ENCODE results near the gene CHTOP.
"Not testable (repeated sequence)": the region's sequence is repeated elsewhere in the genome, so short reads cannot be mapped to it uniquely, and the experiment has no call there.

The CHTOP gene

DNA sequence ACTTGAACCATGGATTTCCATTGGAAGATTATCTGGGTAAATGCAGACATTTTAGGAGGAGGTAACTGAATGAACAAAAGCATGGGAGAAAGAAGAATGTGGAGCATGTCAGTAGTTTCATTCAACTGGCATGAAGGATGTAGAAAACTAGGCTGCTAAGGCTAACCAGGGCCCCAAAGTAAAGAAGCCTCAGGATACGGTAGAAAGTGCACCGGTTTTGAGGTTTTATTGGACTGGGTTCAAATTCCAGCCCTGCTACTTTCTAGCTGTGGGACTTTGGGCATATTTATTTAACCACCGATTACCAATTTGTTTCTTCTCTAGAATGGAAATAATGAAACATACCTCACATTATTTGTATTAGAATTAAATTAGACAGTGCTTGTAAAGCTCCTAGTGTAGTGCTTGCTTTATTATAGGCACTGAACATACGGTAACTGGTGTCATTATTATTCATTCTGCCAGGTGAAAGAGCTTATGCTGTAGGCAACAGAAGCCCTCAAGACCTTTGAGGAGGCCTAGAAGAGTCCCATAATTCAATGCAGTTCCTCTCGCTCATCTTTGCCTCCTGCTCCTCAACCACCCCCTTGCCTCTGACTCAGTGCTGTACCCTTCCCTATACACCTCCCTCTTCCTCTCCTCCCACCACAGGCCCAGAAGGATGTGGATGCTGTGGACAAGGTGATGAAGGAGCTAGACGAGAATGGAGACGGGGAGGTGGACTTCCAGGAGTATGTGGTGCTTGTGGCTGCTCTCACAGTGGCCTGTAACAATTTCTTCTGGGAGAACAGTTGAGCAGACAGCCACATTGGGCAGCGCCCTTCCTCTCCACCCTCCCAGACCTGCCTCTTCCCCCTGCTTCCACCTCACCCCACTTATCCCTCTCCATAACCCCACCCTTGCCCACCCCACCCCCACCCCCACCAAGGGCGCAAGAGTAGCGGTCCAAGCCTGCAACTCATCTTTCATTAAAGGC lies 2.5 kb upstream of the CHTOP start:
- DNase-seq (ENCODE audit: low read depth): peak; percentile 66

DNA sequence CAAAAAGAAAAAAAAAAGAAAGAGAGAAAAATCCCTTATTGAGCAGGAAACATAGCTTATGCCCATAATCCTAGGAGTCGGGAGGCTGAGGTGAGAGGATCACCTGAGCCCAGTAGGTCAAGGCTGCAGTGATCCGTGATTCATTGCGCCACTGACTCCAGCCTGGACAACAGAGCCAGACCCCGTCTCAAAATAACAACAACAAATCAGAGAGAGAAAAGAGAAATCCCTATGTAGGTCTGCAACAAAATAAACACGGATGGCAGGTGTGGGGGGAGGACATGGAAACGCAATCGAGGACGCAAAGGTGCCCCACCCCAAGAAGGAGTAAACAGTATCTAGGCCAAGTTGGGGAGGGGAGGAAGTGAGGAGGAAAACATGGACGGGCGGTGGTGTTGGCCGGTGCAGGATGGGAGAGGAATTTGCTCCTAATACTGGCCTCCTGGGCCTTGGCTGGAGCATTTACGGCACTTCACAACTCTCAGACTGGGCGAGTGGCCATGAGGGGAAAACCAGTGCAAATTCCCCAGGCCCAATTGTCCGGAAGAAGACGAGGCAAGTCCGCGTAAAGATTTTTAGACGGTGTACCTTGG lies 609 bp upstream of the CHTOP start:
- DNase-seq (ENCODE audit: low read depth): peak; percentile 13

DNA sequence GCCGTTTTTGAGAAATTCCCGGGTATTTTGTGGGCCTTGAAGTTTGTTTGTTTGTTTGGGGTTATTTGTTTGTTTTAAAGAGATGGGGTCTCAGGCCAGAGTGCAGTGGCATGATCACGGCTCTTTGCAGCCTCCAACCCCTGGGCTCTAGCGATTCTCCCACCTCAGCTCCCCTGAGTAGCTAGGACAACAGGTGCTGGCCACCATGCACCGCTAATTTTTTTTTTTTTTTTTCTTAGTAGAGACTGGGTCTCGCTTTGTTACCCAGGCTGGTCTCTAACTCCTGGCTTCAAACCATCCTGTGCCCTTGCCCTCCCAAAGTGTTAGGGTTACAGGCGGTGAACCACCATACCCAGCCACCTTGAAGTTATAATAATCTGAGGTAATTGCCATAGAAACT lies 2.0 kb downstream of the CHTOP start:
- DNase-seq (ENCODE audit: low read depth): no peak

DNA sequence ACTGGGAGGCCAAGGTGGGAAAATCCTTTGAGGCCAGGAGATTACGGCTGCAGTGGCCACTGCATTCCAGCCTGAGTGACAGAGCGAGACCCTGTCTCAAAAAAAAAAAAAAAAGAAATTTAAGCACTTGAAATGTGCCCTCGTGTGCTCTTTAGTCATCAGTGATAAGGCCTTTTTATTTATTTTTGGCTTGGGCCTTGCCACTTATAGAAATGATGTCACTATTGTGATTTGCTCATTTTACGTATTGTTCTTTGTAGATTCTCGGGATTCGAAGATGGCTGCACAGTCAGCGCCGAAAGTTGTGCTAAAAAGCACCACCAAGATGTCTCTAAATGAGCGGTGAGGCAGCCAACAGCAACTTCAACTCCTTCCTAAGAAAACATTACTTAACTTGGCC lies 2.4 kb downstream of the CHTOP start:
- DNase-seq (ENCODE audit: low read depth): no peak

DNA sequence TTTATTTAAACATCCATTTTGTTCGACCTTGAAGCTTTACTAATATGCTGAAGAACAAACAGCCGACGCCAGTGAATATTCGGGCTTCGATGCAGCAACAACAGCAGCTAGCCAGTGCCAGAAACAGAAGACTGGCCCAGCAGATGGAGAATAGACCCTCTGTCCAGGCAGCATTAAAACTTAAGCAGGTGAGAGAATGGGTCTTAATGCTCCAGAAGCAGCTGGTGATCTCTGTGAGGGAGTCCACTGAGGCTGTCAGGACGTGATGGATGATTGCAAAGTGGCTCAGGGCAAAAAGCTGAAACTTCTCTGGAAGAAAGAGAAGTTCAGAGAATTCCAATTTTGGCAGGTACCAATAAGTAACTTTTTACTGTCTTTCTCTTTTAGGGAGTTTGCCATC lies 4.4 kb downstream of the CHTOP start:
- DNase-seq (ENCODE audit: low read depth): no peak

DNA sequence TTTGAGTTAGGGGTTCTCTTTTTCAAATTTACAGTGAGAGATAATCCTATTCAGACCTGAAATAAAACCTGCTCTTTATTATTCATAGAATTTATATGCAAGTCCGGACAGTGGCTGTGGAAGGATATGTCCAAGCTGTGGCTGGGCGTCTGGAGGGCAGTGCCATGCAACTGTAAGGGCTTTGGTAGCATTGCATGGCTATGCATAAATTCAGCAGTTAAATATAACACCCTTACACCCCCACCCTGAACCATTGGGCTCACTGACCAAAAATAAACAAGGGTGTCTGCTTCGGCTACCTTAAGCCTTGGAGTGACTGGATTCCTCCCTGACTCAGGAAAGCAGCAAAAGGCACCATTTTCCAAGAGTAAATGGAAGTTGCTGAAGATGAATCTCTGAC lies 5.4 kb downstream of the CHTOP start:
- no peak for DNase-seq (ENCODE audit: low read depth)

DNA sequence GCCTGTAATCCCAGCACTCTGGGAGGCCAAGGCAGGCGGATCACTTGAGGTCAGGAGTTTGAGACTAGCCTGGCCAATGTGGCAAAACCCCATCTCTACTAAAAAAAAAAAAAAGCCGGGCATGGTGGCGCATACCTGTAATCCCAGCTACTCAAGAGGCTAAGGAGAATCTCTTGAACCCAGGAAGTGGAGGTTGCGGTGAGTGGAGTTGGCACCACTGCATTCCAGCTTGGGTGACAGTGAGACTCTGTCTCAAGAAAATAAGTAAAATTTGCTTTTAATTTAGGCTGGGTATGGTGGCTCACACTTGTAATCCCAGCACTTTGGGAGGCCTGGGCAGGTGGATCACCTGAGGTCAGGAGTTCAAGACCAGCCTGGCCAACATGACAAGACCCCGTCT lies 6.3 kb downstream of the CHTOP start:
- DNase-seq (ENCODE audit: low read depth): not testable (repeated sequence)

DNA sequence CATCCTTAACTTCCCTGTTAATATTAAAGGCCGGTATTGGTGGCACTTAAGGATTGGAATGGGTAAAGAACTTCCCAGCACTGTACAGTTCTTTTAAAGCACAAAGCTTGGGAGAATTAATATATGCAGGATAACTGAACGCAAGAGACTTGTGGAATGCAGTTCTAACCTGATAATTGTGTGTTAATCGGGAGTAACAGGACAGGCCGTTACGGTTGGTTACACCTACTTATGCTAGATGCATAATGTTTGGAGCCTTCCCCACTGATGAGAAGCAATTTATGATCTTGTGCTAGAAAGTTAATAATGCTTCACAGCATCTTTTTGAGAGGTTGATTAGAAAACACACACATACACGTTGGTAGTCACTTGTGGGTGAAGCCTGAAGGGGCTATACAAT lies 7.0 kb downstream of the CHTOP start:
- DNase-seq (ENCODE audit: low read depth): no peak

DNA sequence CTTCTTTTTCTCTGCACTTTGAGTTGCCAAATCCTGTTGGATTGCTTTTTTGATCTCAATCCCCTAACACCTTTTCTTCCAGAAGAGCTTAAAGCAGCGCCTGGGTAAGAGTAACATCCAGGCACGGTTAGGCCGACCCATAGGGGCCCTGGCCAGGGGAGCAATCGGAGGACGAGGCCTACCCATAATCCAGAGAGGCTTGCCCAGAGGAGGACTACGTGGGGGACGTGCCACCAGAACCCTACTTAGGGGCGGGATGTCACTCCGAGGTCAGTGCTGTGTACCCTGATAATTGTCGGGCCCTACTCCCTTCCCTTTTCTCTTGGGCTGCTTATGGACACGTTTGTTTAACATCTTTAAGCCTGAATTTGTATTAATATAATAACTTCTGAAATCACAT lies 8.3 kb downstream of the CHTOP start:
- DNase-seq (ENCODE audit: low read depth): no peak

DNA sequence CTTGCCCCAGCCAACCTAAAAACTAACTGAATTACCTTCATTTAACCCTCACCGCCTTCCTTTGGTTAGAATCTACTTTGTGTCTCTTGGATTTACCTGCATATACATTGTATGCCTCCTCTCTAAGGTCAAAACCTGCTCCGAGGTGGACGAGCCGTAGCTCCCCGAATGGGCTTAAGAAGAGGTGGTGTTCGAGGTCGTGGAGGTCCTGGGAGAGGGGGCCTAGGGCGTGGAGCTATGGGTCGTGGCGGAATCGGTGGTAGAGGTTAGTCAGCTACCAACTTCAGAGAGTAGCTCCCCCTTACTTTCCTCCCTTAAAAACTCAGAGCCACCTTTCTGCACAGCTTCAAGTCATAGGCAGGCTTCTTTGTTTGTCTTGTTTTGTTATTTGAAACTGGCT lies 9.2 kb downstream of the CHTOP start:
- DNase-seq (ENCODE audit: low read depth): no peak

DNA sequence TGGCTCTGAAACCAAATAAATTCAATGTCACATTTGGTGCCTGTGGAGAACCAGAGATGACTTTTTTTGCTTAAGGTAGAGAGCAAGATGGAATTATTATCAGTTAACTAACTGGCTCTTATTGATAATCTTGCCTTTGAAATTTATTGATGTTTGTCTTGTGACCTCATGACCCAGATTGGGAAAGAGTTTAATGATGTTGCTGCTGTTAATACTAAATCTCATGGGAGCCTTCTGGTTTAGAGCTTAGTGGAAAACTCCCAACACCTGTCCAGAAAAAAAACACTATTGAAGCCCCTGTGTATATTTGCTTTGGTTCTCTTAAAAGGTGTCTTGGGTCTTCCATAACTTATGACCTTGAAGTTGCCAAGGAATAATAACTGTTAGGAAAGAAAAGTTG lies 9.9 kb downstream of the CHTOP start:
- DNase-seq (ENCODE audit: low read depth): no peak

DNA sequence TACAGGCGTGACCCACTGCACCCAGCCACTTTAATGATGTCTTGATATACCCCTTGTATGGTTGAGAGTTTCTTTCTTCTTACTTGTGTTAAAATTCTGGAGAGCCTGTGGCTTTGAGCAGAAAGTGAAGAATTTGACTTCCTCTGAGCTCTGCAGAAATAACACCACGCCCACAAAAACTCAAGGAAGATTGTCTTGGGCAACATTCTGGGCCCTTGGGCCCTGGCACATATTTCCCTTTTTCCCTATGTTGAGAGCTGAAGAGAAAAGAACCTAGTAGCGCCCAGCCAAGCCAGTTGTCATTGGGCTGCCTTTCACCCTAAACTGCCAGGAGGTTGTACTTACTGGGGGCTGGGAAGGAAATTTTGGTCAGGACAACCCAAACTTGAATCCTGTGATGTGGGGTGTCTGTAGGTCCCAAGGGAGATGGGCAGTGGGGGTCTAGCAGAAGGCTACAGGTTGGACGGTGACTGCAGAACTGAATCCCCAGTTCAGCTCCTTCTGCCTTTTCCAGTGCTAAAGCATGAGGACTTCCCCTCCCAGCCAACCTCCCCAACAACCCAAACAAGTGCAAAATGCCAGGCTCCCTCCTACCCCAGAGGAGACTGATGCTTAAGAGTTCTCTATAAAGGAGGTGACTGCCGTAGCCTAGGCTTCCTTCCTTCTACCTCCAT lies 12.9 kb downstream of the CHTOP start:
- no peak for DNase-seq (ENCODE audit: low read depth)

DNA sequence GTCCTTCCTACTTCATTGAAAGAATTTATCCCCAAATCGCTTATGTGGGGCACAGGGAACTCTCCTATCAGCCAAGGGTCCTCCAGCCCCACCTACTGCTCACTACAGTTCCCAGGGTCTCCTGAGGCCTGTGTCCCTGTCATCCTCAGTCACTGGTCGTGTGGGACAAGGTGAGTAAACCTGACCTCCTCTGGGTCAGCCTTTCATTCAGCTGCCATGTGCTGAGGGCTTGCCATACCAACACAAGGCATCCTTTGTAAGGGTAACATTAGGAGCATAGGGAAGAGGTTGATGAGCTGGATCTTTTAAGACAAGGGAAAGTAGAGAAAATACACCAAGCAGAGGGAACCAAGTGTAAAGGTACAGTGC lies 13.5 kb downstream of the CHTOP start:
- DNase-seq (ENCODE audit: low read depth): peak; percentile 10

DNA sequence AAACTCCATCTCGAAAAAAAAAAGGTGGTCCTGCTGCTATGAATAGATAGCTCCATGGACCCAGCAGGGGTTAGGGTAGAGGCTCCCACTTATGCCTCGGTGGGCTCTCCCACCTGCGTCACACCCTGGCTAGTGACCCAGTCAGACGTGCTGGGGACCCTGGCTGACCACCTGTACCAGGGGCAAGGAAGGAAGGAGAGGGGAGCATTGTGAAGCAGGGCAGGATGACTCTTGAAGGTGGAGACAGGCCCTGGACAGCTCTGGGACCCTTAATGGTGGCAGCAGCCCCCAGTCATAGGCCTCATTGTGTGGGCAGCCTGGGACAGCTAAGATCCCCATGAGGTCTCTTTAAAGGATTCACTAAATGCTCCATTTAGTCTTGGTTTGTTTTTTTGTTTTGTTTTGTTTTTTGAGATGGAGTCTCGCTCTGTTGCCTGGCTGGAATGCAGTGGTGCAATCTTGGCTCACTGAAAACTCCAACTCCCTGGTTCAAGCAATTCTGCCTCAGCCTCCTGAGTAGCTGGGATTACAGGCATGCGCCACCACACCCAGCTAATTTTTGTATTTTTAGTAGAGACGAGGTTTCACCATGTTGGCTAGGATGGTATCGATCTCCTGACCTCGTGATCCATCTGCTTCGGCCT lies 14.3 kb downstream of the CHTOP start:
- DNase-seq (ENCODE audit: low read depth): no peak

DNA sequence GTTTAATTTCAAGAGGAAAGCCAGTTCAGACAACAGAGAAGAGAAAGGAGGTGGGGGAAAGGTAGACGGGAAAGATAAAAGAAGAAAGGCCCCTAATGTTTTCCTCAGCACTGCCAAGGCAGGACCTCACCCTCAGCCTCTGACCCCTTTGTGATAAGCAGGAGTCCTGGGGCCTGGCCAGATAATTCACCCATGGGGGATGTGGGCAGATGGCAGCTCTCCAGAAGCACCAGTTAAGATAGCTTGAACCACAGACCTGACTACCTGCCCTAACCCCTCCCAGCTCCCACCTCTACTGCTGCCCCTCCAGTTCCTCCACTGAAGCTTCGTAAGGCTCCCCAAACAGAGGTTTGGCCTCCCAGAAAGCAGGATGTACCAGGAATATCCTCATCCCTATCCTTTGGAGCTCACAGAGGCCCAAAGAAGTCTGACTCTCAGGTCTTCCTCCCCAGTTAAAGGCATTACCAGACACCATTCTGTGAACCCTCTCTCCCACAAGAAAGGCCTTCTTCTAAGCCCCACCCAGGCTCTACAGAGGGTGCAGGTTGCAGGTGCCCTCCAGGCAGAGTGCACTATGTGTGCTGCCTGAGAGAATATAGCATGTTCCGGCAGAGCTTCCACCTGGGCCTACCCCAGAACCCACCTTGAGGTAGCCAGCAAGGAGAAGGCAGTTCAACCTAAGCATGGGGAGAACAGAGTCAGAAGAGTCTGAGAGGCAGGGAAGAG lies 15.4 kb downstream of the CHTOP start:
- no peak for DNase-seq (ENCODE audit: low read depth)

DNA sequence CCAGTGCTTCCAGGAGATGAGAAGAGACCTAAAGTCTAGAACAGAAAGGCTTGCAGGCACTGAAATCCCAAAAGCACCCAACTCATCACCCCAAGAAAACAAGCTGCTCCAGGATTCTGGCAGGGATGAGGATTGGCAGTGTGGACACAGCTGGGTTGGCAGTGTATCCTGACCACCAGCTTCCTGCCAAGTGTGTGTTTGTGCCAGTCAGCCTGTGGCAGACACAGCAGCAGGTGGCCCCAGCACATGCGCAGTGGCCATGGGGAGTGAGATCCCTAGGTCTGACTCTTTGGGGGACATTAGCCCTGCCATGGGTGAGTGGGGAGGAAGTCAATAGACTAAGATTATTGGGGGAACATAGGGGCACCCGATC lies 16.0 kb downstream of the CHTOP start:
- no peak for DNase-seq (ENCODE audit: low read depth)

DNA sequence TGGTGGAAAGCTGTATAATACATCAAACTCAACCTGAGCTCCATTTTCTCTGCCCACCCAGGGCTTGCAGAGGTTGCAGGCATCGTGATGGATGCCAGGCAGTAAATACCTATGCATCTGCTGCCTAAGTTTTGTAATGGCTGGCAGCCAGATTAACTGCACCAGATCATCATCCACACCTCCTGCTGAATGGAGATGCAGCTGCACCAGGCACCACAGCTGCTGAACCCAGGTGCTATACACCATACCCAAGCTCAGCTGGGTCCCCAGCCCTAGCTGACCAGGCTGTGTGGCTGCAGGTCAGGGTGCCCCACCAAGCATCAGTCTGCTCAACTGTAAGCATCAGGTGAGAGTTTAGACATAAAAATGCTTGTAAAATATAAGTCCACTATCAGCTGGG lies 17.9 kb downstream of the CHTOP start:
- DNase-seq (ENCODE audit: low read depth): no peak

DNA sequence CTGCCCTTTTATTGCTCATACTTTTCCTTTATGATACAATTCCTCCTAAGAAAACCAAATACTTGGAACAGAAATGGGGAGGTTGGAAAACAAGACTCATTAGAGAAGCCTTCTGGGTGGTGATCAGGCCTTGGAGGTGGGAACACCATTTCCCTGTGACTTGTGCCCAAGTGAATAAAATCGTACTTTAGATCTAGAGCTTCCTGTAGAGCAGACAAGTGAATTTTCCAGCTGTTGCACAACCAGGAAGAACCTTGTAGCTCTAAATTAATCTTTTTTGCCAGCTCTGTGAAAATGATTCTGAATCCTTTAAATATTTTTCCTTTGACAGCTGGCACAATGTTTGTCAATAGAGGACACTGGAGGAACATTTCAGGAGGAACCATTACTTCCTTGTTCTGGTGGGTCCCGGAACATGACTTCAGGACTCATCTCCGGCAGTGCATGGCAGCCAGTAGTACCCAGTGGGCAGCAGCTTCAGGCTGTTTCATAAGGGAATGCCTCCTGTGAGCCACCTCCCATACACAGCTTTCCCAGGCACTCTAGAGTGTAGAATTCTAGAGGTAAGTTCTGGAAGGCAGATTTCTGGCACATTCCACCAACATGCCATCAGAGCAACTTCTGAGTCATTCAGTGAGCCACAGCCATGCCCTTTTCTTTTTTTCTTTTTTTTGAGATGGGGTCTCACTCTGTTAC lies 19.1 kb downstream of the CHTOP start:
- DNase-seq (ENCODE audit: low read depth): peak; percentile 74

DNA sequence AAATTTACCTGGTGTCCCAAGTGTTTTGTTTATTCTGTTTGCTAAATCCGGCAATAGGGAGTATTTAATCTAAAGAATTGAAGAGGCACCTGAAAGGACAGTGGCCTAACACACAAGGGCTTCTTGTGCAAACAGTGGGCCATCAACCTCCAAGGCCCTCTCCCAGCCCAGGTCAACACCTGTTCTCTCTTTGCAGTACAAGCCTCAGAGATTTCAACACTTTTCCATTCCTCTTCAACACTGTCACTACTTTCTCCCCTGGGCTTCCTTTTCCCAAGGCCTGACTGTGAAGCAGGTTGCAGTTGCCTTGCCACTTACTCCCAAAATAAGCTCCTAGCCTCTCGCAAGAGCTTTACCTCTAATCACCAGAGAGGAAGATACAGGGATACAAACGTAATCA lies 21.5 kb downstream of the CHTOP start:
- no peak for DNase-seq (ENCODE audit: low read depth)

DNA sequence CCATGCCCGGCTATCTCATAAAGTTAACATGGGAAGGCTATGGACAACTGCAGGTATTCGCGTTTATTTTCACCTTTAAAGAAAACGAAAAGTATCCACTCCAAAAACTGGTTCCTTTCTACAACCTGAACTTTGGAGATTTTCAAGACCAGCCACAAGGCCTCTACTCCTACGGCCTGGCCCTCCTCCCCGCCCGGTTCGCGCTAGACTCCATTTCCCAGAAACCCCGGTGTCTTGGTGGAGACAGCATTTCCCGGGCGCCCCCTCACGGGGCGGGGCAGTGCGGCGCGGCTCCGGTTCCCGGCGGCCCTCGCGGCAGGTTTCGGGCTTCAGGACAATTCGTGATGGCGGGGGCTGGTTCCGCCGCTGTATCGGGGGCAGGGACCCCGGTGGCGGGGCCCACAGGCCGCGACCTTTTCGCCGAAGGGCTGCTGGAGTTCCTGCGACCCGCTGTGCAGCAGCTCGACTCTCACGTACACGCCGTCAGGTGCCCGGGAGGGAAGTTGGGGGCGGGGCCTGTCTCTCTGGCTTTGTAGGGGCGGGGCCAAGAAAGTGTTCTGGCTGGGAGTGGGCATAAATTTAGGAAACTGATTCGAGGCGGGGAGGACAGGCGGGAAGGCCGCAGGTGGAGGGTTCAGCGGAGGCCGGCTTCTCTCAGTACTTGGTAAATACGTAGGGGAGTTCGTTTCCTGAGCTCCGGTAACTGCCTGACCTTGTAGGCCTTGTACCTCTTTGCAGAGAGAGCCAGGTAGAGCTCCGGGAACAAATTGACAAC lies 24.7 kb downstream of the CHTOP start, which contains the start of gene SNAPIN:
Gene SNAPIN, plus strand, starts transcription at position 304 of the 775 bp plus-strand sequence. Its CDS starts 41 bp downstream, at position 345.
- peak; percentile 89 for DNase-seq (ENCODE audit: low read depth)

DNA sequence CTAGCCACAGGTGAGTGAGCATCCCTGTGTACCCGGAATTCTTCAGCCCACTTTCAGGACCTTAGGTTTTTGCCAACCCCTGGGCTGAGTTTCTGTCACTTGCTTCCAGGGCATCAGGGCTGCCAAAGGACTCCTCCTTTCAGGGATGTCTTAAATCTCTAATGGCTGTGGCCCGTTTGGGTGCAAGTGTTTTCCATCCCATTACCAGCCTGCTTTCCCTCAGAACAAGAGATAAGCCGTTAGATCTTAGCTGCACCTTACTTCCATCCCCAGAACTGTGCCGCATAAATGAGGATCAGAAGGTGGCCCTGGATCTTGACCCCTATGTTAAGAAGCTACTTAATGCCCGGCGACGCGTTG lies 25.3 kb downstream of the CHTOP start:
- DNase-seq (ENCODE audit: low read depth): no peak
